HL-60 (cell line): ENCODE results near the gene CYP4F3.

ENCODE experiments used
- DNase-seq, 2 experiments: peaks; one replicate each; pipeline ENCODE4 v3.0.0-alpha.2; 2010 to 2020; ENCODE audit warnings: low read depth in 1 of 2, low spot score in 1 of 2
- H3K27ac ChIP-seq: fragments of 250-450 bp; sonication (Bioruptor Pico); replicated peaks from 2 replicates; pipeline ENCODE4 v1.5.1; 2020; ENCODE audit warnings: mild to moderate bottlenecking, moderate library complexity
- H3K27me3 ChIP-seq: fragments of 250-450 bp; sonication (Bioruptor Pico); 2 replicates; pipeline ENCODE4 v1.5.1; 2021; ENCODE audit warnings: mild to moderate bottlenecking, moderate library complexity; ENCODE audit not compliant: insufficient read depth, poor library complexity, severe bottlenecking
- H3K4me3 ChIP-seq: replicated peaks from 2 replicates; pipeline ENCODE4 v1.5.1; 2011; ENCODE audit warnings: mild to moderate bottlenecking, control low read depth, low read length; ENCODE audit not compliant: insufficient read depth
- GABPA ChIP-seq: IDR thresholded peaks from 2 replicates; pipeline ENCODE4 v1.6.1; 2012; ENCODE audit warnings: low read depth
- POLR2AphosphoS5 ChIP-seq: IDR thresholded peaks from 2 replicates; pipeline ENCODE4 v1.6.1; 2012; ENCODE audit warnings: low read depth
- SPI1 ChIP-seq: IDR thresholded peaks from 2 replicates; pipeline ENCODE4 v1.6.1; 2012; ENCODE audit warnings: low read depth, mild to moderate bottlenecking, borderline replicate concordance
- TF ChIP-seq, protein P1 (sequence below): IDR thresholded peaks from 2 replicates; pipeline ENCODE4 v1.6.1; 2012; ENCODE audit warnings: low read depth; ENCODE audit not compliant: insufficient replicate concordance
- TF ChIP-seq, protein P2 (sequence below): IDR thresholded peaks from one replicate; pipeline ENCODE4 v1.5.1; 2011; ENCODE audit warnings: low read length, control low read depth, inconsistent platforms; ENCODE audit not compliant: insufficient read depth

CYP4F3 gene

GRCh38 chr19:15635016-15635805, 5.5 kb upstream of the CYP4F3 start:
- TF ChIP-seq SPI1 = no peak
- no peak for TF ChIP-seq POLR2AphosphoS5
- TF ChIP-seq, protein P1, sequence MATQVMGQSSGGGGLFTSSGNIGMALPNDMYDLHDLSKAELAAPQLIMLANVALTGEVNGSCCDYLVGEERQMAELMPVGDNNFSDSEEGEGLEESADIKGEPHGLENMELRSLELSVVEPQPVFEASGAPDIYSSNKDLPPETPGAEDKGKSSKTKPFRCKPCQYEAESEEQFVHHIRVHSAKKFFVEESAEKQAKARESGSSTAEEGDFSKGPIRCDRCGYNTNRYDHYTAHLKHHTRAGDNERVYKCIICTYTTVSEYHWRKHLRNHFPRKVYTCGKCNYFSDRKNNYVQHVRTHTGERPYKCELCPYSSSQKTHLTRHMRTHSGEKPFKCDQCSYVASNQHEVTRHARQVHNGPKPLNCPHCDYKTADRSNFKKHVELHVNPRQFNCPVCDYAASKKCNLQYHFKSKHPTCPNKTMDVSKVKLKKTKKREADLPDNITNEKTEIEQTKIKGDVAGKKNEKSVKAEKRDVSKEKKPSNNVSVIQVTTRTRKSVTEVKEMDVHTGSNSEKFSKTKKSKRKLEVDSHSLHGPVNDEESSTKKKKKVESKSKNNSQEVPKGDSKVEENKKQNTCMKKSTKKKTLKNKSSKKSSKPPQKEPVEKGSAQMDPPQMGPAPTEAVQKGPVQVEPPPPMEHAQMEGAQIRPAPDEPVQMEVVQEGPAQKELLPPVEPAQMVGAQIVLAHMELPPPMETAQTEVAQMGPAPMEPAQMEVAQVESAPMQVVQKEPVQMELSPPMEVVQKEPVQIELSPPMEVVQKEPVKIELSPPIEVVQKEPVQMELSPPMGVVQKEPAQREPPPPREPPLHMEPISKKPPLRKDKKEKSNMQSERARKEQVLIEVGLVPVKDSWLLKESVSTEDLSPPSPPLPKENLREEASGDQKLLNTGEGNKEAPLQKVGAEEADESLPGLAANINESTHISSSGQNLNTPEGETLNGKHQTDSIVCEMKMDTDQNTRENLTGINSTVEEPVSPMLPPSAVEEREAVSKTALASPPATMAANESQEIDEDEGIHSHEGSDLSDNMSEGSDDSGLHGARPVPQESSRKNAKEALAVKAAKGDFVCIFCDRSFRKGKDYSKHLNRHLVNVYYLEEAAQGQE = no peak
- TF ChIP-seq, protein P2, sequence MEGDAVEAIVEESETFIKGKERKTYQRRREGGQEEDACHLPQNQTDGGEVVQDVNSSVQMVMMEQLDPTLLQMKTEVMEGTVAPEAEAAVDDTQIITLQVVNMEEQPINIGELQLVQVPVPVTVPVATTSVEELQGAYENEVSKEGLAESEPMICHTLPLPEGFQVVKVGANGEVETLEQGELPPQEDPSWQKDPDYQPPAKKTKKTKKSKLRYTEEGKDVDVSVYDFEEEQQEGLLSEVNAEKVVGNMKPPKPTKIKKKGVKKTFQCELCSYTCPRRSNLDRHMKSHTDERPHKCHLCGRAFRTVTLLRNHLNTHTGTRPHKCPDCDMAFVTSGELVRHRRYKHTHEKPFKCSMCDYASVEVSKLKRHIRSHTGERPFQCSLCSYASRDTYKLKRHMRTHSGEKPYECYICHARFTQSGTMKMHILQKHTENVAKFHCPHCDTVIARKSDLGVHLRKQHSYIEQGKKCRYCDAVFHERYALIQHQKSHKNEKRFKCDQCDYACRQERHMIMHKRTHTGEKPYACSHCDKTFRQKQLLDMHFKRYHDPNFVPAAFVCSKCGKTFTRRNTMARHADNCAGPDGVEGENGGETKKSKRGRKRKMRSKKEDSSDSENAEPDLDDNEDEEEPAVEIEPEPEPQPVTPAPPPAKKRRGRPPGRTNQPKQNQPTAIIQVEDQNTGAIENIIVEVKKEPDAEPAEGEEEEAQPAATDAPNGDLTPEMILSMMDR = no peak
- no peak for TF ChIP-seq GABPA
- H3K4me3 ChIP-seq = no peak overlapping the region

GRCh38 chr19:15636026-15636425, 4.7 kb upstream of the CYP4F3 start:
- H3K4me3 ChIP-seq = no peak overlapping the region
- DNase-seq = no peak
- no peaks in the 10 kb centered on the region for H3K27me3 ChIP-seq
- TF ChIP-seq, protein P1 = no peak
- no peak for TF ChIP-seq SPI1
- no peak for TF ChIP-seq POLR2AphosphoS5
- H3K27ac ChIP-seq = peak overlapping the region; percentile 68

More at GRCh38 chr19:15635016-15635805, 5.5 kb upstream of the CYP4F3 start:
- DNase-seq = peak in 1 of 2 experiments; percentile 59
- Histone ChIP-seq H3K27me3 (no peaks in the 10 kb centered on the region), H3K27ac (peak overlapping the region; percentile 68)

- Histone ChIP-seq H3K4me3 (no peak overlapping the region), H3K27me3 (no peaks in the 10 kb centered on the region), H3K27ac (no peak overlapping the region)
- DNase-seq = no peak
- TF ChIP-seq, protein P1 = no peak
- no peak for TF ChIP-seq POLR2AphosphoS5
- TF ChIP-seq, protein P2 = no peak
Observed at GRCh38 chr19:15639596-15639995, 1.1 kb upstream of the CYP4F3 start.
